ENCODE measurements around the gene ZNF385B.

ZNF385B gene

GRCh38 chr2:179793902-179794301, 67.5 kb downstream of the ZNF385B start:
- Histone ChIP-seq H3K36me3 (ENCODE audit: control insufficient read depth in 1 of 2, insufficient read depth in 2 of 2, low read length in 2 of 2) (no peaks in the 10 kb centered on the region), H4K91ac (ENCODE audit: low read depth, low read length) (no peak overlapping the region), H3K27ac (ENCODE audit: low read depth, low read length) (no peak overlapping the region), H2BK5ac (ENCODE audit: low read depth, low read length, poor library complexity) (no peak overlapping the region), H2AK5ac (ENCODE audit: low read length) (no peak overlapping the region), H3K79me2 (ENCODE audit: control insufficient read depth, insufficient read depth, low read length, poor library complexity) (no peaks in the 10 kb centered on the region), H3K9me3 (ENCODE audit: insufficient read depth, low read depth, low read length) (no peaks in the 10 kb centered on the region), H3K27me3 (ENCODE audit: insufficient read depth, low read length) (no peaks in the 10 kb centered on the region), H3K9ac (ENCODE audit: low read length) (no peak overlapping the region), H3K4me3 (ENCODE audit: low read depth, low read length) (no peak overlapping the region), H4K8ac (ENCODE audit: low read depth, low read length) (no peak overlapping the region), H4K12ac (ENCODE audit: low read depth, low read length) (no peak overlapping the region), H2BK12ac (ENCODE audit: low read length) (no peak overlapping the region), H2AFZ (ENCODE audit: insufficient read depth, low read length, poor library complexity) (no peak overlapping the region), H3K14ac (ENCODE audit: low read length) (no peak overlapping the region), H3K79me1 (ENCODE audit: low read length) (no peaks in the 10 kb centered on the region), H3K4ac (ENCODE audit: low read depth, low read length) (no peak overlapping the region), H3K4me2 (ENCODE audit: low read length) (no peak overlapping the region), H3K23ac (ENCODE audit: low read length) (no peak overlapping the region), H3K18ac (ENCODE audit: low read length) (no peak overlapping the region), H3K4me1 (ENCODE audit: control insufficient read depth in 1 of 2, insufficient read depth in 2 of 2, low read length in 2 of 2) (no peaks in the 10 kb centered on the region), H2BK120ac (ENCODE audit: insufficient read depth, low read length, poor library complexity) (no peak overlapping the region)
- no peak for DNase-seq

GRCh38 chr2:179793238-179793637, 68.2 kb downstream of the ZNF385B start:
- Histone ChIP-seq H3K27ac (ENCODE audit: low read depth, low read length) (no peak overlapping the region), H3K4me2 (ENCODE audit: low read length) (no peak overlapping the region), H3K4ac (ENCODE audit: low read depth, low read length) (no peak overlapping the region), H4K12ac (ENCODE audit: low read depth, low read length) (no peak overlapping the region), H3K79me2 (ENCODE audit: control insufficient read depth, insufficient read depth, low read length, poor library complexity) (no peaks in the 10 kb centered on the region), H3K79me1 (ENCODE audit: low read length) (no peaks in the 10 kb centered on the region), H3K23ac (ENCODE audit: low read length) (no peak overlapping the region), H2BK12ac (ENCODE audit: low read length) (no peak overlapping the region), H2BK5ac (ENCODE audit: low read depth, low read length, poor library complexity) (no peak overlapping the region), H3K4me3 (ENCODE audit: low read depth, low read length) (no peak overlapping the region), H3K36me3 (ENCODE audit: control insufficient read depth in 1 of 2, insufficient read depth in 2 of 2, low read length in 2 of 2) (no peaks in the 10 kb centered on the region), H3K18ac (ENCODE audit: low read length) (no peak overlapping the region), H3K4me1 (ENCODE audit: control insufficient read depth in 1 of 2, insufficient read depth in 2 of 2, low read length in 2 of 2) (no peaks in the 10 kb centered on the region), H3K14ac (ENCODE audit: low read length) (no peak overlapping the region), H2AFZ (ENCODE audit: insufficient read depth, low read length, poor library complexity) (no peak overlapping the region), H2BK120ac (ENCODE audit: insufficient read depth, low read length, poor library complexity) (no peak overlapping the region), H3K9me3 (ENCODE audit: insufficient read depth, low read depth, low read length) (no peaks in the 10 kb centered on the region), H2AK5ac (ENCODE audit: low read length) (no peak overlapping the region), H4K91ac (ENCODE audit: low read depth, low read length) (no peak overlapping the region), H3K9ac (ENCODE audit: low read length) (no peak overlapping the region), H3K27me3 (ENCODE audit: insufficient read depth, low read length) (no peaks in the 10 kb centered on the region), H4K8ac (ENCODE audit: low read depth, low read length) (no peak overlapping the region)
- no peak for DNase-seq
- WGBS (ENCODE audit: extremely low coverage, insufficient coverage, insufficient read length) = no CpG with 5 or more reads among the region's 2 CpGs

GRCh38 chr2:179790235-179791217, 70.9 kb downstream of the ZNF385B start:
- H4K12ac ChIP-seq (ENCODE audit: low read depth, low read length) = no peak overlapping the region
- no peaks in the 10 kb centered on the region for H3K27me3 ChIP-seq (ENCODE audit: insufficient read depth, low read length)
- H2AFZ ChIP-seq (ENCODE audit: insufficient read depth, low read length, poor library complexity) = no peak overlapping the region
- DNase-seq = peak in 1 of 2 donors; percentile 36
- no peaks in the 10 kb centered on the region for H3K4me1 ChIP-seq (ENCODE audit: control insufficient read depth in 1 of 2, insufficient read depth in 2 of 2, low read length in 2 of 2)
- no peak overlapping the region for H2BK12ac ChIP-seq (ENCODE audit: low read length)
- no peak overlapping the region for H3K18ac ChIP-seq (ENCODE audit: low read length)
- no peaks in the 10 kb centered on the region for H3K79me2 ChIP-seq (ENCODE audit: control insufficient read depth, insufficient read depth, low read length, poor library complexity)
- no peaks in the 10 kb centered on the region for H3K79me1 ChIP-seq (ENCODE audit: low read length)
- no peak overlapping the region for H4K8ac ChIP-seq (ENCODE audit: low read depth, low read length)
- H3K4me2 ChIP-seq (ENCODE audit: low read length) = no peak overlapping the region
- H3K23ac ChIP-seq (ENCODE audit: low read length) = no peak overlapping the region
- H3K9ac ChIP-seq (ENCODE audit: low read length) = no peak overlapping the region
- H3K9me3 ChIP-seq (ENCODE audit: insufficient read depth, low read depth, low read length) = no peaks in the 10 kb centered on the region
- no peak overlapping the region for H2BK5ac ChIP-seq (ENCODE audit: low read depth, low read length, poor library complexity)
- H3K4ac ChIP-seq (ENCODE audit: low read depth, low read length) = no peak overlapping the region
- H3K14ac ChIP-seq (ENCODE audit: low read length) = no peak overlapping the region
- no peak overlapping the region for H3K4me3 ChIP-seq (ENCODE audit: low read depth, low read length)
- H2AK5ac ChIP-seq (ENCODE audit: low read length) = no peak overlapping the region
- H4K91ac ChIP-seq (ENCODE audit: low read depth, low read length) = no peak overlapping the region
- no peaks in the 10 kb centered on the region for H3K36me3 ChIP-seq (ENCODE audit: control insufficient read depth in 1 of 2, insufficient read depth in 2 of 2, low read length in 2 of 2)
- H3K27ac ChIP-seq (ENCODE audit: low read depth, low read length) = no peak overlapping the region
- WGBS (ENCODE audit: extremely low coverage, insufficient coverage, insufficient read length) = no CpG with 5 or more reads among the region's 3 CpGs
- H2BK120ac ChIP-seq (ENCODE audit: insufficient read depth, low read length, poor library complexity) = no peak overlapping the region

GRCh38 chr2:179788104-179788503, 73.3 kb downstream of the ZNF385B start:
- no peak overlapping the region for H2AFZ ChIP-seq (ENCODE audit: insufficient read depth, low read length, poor library complexity)
- H3K4me3 ChIP-seq (ENCODE audit: low read depth, low read length) = no peak overlapping the region
- H3K4me2 ChIP-seq (ENCODE audit: low read length) = no peak overlapping the region
- no peak overlapping the region for H3K27ac ChIP-seq (ENCODE audit: low read depth, low read length)
- WGBS (ENCODE audit: extremely low coverage, insufficient coverage, insufficient read length) = no CpG with 5 or more reads among the region's 3 CpGs
- no peaks in the 10 kb centered on the region for H3K36me3 ChIP-seq (ENCODE audit: control insufficient read depth in 1 of 2, insufficient read depth in 2 of 2, low read length in 2 of 2)
- H2AK5ac ChIP-seq (ENCODE audit: low read length) = no peak overlapping the region
- no peaks in the 10 kb centered on the region for H3K79me2 ChIP-seq (ENCODE audit: control insufficient read depth, insufficient read depth, low read length, poor library complexity)
- H2BK5ac ChIP-seq (ENCODE audit: low read depth, low read length, poor library complexity) = no peak overlapping the region
- no peaks in the 10 kb centered on the region for H3K9me3 ChIP-seq (ENCODE audit: insufficient read depth, low read depth, low read length)
- H3K4ac ChIP-seq (ENCODE audit: low read depth, low read length) = no peak overlapping the region
- H3K14ac ChIP-seq (ENCODE audit: low read length) = no peak overlapping the region
- no peak overlapping the region for H2BK12ac ChIP-seq (ENCODE audit: low read length)
- no peak for DNase-seq
- no peak overlapping the region for H3K23ac ChIP-seq (ENCODE audit: low read length)
- H2BK120ac ChIP-seq (ENCODE audit: insufficient read depth, low read length, poor library complexity) = no peak overlapping the region
- H3K9ac ChIP-seq (ENCODE audit: low read length) = no peak overlapping the region
- H3K79me1 ChIP-seq (ENCODE audit: low read length) = no peaks in the 10 kb centered on the region
- no peaks in the 10 kb centered on the region for H3K4me1 ChIP-seq (ENCODE audit: control insufficient read depth in 1 of 2, insufficient read depth in 2 of 2, low read length in 2 of 2)
- no peak overlapping the region for H3K18ac ChIP-seq (ENCODE audit: low read length)
- H4K8ac ChIP-seq (ENCODE audit: low read depth, low read length) = no peak overlapping the region
- no peak overlapping the region for H4K12ac ChIP-seq (ENCODE audit: low read depth, low read length)
- no peaks in the 10 kb centered on the region for H3K27me3 ChIP-seq (ENCODE audit: insufficient read depth, low read length)
- no peak overlapping the region for H4K91ac ChIP-seq (ENCODE audit: low read depth, low read length)
